HCT116 (cell line): ENCODE data around the gene CORO2A. TPM values are rescaled to one million over a fixed set of nuclear protein-coding genes. Genes with fewer than 3 reads are reported as not detected.

ENCODE experiments used
- ATAC-seq: fragments of 200-7000 bp; cut with Tn5 transposase; 2 replicates; pipeline ENCODE4 v1.9.1; 2020; ENCODE audit warnings: mild to moderate bottlenecking, moderate library complexity
- BruUV-seq: library from RNA; stranded (reverse); fragments of 400-500 nt; replicated peaks from 2 replicates; lab custom pipeline; 2021; lab: Mats Ljungman, UMichigan
- CTCF ChIA-PET: fragments of 300-600 bp; sonication (Branson Sonifier 250); formaldehyde crosslinking; loops from one replicate; lab custom pipeline; 2021; ENCODE audit warnings: antibody characterized with exemption; lab: Charles Lee
- POLR2A ChIA-PET: fragments of 300-600, 350-600 bp; sonication (Branson Sonifier 250); formaldehyde crosslinking; loops from one replicate; lab custom pipeline; 2021; ENCODE audit warnings: antibody characterized with exemption; lab: Charles Lee
- RAD21 ChIA-PET, 2 experiments: fragments of 300-600 bp; sonication (Branson Sonifier 250); formaldehyde crosslinking; loops; one replicate each; lab custom pipeline; 2023; ENCODE audit warnings: low total read pairs in 2 of 2; ENCODE audit not compliant: uncharacterized antibody in 2 of 2, unreplicated experiment in 2 of 2, low non-redundant PET in 1 of 2; lab: Charles Lee
- DNase-seq: peaks from one replicate; pipeline ENCODE4 v3.0.0-alpha.2; 2010; ENCODE audit warnings: low read depth, low spot score
- H2AFZ ChIP-seq: fragments of 200-600 bp; shearing (Covaris generic), sonication (generic); 2 replicates; pipeline ENCODE4 v1.6.1; 2017; ENCODE audit warnings: low read depth, mixed run types, mixed read lengths, antibody characterized with exemption, low read length; ENCODE audit not compliant: poor library complexity, severe bottlenecking
- H3K27ac ChIP-seq: 2 replicates; pipeline ENCODE4 v1.5.1; 2012; ENCODE audit warnings: low read depth, low read length
- H3K27me3 ChIP-seq: fragments of 200-600 bp; sonication (generic); 2 replicates; pipeline ENCODE4 v1.6.1; 2016; ENCODE audit warnings: mixed run types, low read length, mixed read lengths; ENCODE audit not compliant: insufficient read depth
- H3K36me3 ChIP-seq, 2 experiments: fragments of 200-500 bp in 1 of 2; fragments of 200-600 bp in 1 of 2; sonication (Bioruptor generic) in 1 of 2; sonication (generic) in 1 of 2; 2 replicates each; pipeline versions ENCODE4 v1.5.1 to v1.6.1; 2014 to 2016; ENCODE audit warnings: low read length in 2 of 2, inconsistent platforms in 1 of 2, mixed read lengths in 1 of 2, mixed run types in 1 of 2; ENCODE audit not compliant: insufficient read depth in 2 of 2, control insufficient read depth in 1 of 2
- H3K4me1 ChIP-seq, 2 experiments: fragments of 200-600 bp in 1 of 2; sonication (generic) in 1 of 2; 2 replicates each; pipeline versions ENCODE4 v1.5.1 to v1.6.1; 2012 to 2017; ENCODE audit warnings: low read length in 2 of 2, inconsistent platforms in 1 of 2, mild to moderate bottlenecking in 1 of 2, mixed read lengths in 1 of 2, mixed run types in 1 of 2, moderate library complexity in 1 of 2; ENCODE audit not compliant: insufficient read depth in 2 of 2, control insufficient read depth in 1 of 2
- H3K4me2 ChIP-seq: fragments of 200-600 bp; sonication (generic); 2 replicates; pipeline ENCODE4 v1.6.1; 2017; ENCODE audit warnings: mixed run types, low read length, mixed read lengths
- H3K4me3 ChIP-seq, 2 experiments: fragments of 200-600 bp in 1 of 2; sonication (generic) in 1 of 2; replicated peaks in 1 of 2; 2 replicates each; pipeline ENCODE4 v1.5.1; 2011 to 2016; ENCODE audit warnings: low read length in 2 of 2, control low read depth in 1 of 2, low read depth in 1 of 2, mild to moderate bottlenecking in 1 of 2, mixed read lengths in 1 of 2, mixed run types in 1 of 2
- H3K79me2 ChIP-seq: fragments of 200-600 bp; sonication (generic); 2 replicates; pipeline ENCODE4 v1.6.1; 2017; ENCODE audit warnings: mild to moderate bottlenecking, mixed run types, low read length, moderate library complexity, mixed read lengths; ENCODE audit not compliant: insufficient read depth
- H3K9ac ChIP-seq: fragments of 200-600 bp; sonication (generic); 2 replicates; pipeline ENCODE4 v1.6.1; 2016; ENCODE audit warnings: low read length, mixed read lengths
- H3K9me2 ChIP-seq: fragments of 200-600 bp; sonication (generic), shearing (Covaris generic); 2 replicates; pipeline ENCODE4 v1.6.1; 2017; ENCODE audit warnings: mixed run types, mild to moderate bottlenecking, moderate library complexity; ENCODE audit not compliant: insufficient read depth
- H3K9me3 ChIP-seq, 2 experiments: fragments of 200-500 bp in 1 of 2; fragments of 200-600 bp in 1 of 2; sonication (Bioruptor generic) in 1 of 2; sonication (generic) in 1 of 2; 2 replicates each; pipeline ENCODE4 v1.6.1; 2014 to 2017; ENCODE audit warnings: low read length in 2 of 2, mixed read lengths in 2 of 2, inconsistent platforms in 1 of 2, low read depth in 1 of 2, mild to moderate bottlenecking in 1 of 2, mixed run types in 1 of 2, moderate library complexity in 1 of 2; ENCODE audit not compliant: control insufficient read depth in 1 of 2, insufficient read depth in 1 of 2
- H4K20me1 ChIP-seq: fragments of 200-600 bp; sonication (generic), shearing (Covaris generic); 2 replicates; pipeline ENCODE4 v1.6.1; 2017; ENCODE audit warnings: mixed run types, mild to moderate bottlenecking, moderate library complexity; ENCODE audit not compliant: insufficient read depth
- CBX3 ChIP-seq: IDR thresholded peaks from 2 replicates; pipeline ENCODE4 v1.6.1; 2012; ENCODE audit warnings: low read depth
- EGR1 ChIP-seq: IDR thresholded peaks from 2 replicates; pipeline ENCODE4 v1.6.1; 2012; ENCODE audit warnings: low read depth
- TCF7L2 ChIP-seq: IDR thresholded peaks from 2 replicates; pipeline ENCODE4 v1.7.0; 2011; ENCODE audit warnings: borderline replicate concordance, inconsistent platforms; ENCODE audit not compliant: insufficient read depth, insufficient read length; ENCODE audit errors: extremely low read depth
- intact Hi-C: fragments of 100-400 bp; cut with micrococcal nuclease; formaldehyde crosslinking; loops from 2 replicates; pipeline ENCODE4 v1.10.0; 2022
- total RNA-seq: library from RNA; stranded (reverse); gene quantifications from one replicate; pipeline ENCODE4 v1.2.1, GENCODE V29; 2021; ENCODE audit not compliant: unreplicated experiment
- TF ChIP-seq, protein P1 (sequence below): IDR thresholded peaks from 2 replicates; pipeline ENCODE4 v1.6.1; 2011; ENCODE audit warnings: mild to moderate bottlenecking, low read length, moderate library complexity; ENCODE audit not compliant: insufficient replicate concordance; ENCODE audit errors: extremely low read depth

The CORO2A gene
- total RNA-seq, 1 experiment from 2014 or later: 5.7 TPM

GRCh38 chr9:98075332-98075805 lies 117.1 kb downstream of the CORO2A start:
- no peak overlapping the region for H3K4me3 ChIP-seq
- no peak overlapping the region for H3K9ac ChIP-seq
- intact Hi-C loops: loop anchor here (10.0 kb wide), 2 partner anchors 139 to 699 kb away; no protein-coding TSS in a partner anchor
- ChIA-PET POLR2A (interaction anchor here (0.8 kb wide), 1 partner anchor 401 kb away, joined by 4 read pairs; no protein-coding TSS in a partner anchor), RAD21 (interaction anchor here in 1 of 2 experiments (1.2 kb wide), 1 partner anchor 130 kb away, joined by 3 read pairs; no protein-coding TSS in a partner anchor), CTCF (no interaction called here)
- ATAC-seq (peak; percentile 74), DNase-seq (peak; percentile 40)
- H2AFZ ChIP-seq: no peak overlapping the region
- H3K4me2 ChIP-seq: no peak overlapping the region; the same call in 1 of the 2 replicates
- no peaks in the 10 kb centered on the region for H3K27me3 ChIP-seq
- H3K27ac ChIP-seq: no peak overlapping the region
- H4K20me1 ChIP-seq: no peaks in the 10 kb centered on the region
- no peaks in the 10 kb centered on the region for H3K9me3 ChIP-seq
- peaks cover 11 to 24% of the 10 kb centered on the region in 2 experiments; a peak in 3 of 4 replicates for H3K36me3 ChIP-seq
- no peaks in the 10 kb centered on the region for H3K9me2 ChIP-seq
- peaks cover 38% of the 10 kb centered on the region for H3K79me2 ChIP-seq
- TF ChIP-seq TCF7L2: no peak
- TF ChIP-seq CBX3: no peak
- no peak for TF ChIP-seq EGR1
- TF ChIP-seq, protein P1, sequence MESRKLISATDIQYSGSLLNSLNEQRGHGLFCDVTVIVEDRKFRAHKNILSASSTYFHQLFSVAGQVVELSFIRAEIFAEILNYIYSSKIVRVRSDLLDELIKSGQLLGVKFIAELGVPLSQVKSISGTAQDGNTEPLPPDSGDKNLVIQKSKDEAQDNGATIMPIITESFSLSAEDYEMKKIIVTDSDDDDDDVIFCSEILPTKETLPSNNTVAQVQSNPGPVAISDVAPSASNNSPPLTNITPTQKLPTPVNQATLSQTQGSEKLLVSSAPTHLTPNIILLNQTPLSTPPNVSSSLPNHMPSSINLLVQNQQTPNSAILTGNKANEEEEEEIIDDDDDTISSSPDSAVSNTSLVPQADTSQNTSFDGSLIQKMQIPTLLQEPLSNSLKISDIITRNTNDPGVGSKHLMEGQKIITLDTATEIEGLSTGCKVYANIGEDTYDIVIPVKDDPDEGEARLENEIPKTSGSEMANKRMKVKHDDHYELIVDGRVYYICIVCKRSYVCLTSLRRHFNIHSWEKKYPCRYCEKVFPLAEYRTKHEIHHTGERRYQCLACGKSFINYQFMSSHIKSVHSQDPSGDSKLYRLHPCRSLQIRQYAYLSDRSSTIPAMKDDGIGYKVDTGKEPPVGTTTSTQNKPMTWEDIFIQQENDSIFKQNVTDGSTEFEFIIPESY: no peak
- H3K4me1 ChIP-seq: peaks cover 0 to 18% of the 10 kb centered on the region in 2 experiments; a peak in 3 of 4 replicates
- no TSS peak for BruUV-seq
